Esophagus squamous epithelium (tissue), 4 donors: ENCODE measurements around the gene ZNF385B.

Experiments used
- POLR2A ChIP-seq, 4 donors: fragments of 450-650 bp; IDR thresholded peaks; one replicate each; pipeline ENCODE4 v1.6.1; 2017; ENCODE audit warnings: antibody characterized with exemption in 4 of 4, mild to moderate bottlenecking in 4 of 4, moderate library complexity in 3 of 4
- TF ChIP-seq, protein P1 (sequence below), 6 experiments: fragments of 450-650 bp in 4 of 6; fragments of 200-600 bp in 2 of 6; sonication (generic) in 2 of 6; IDR thresholded peaks; one replicate each; pipeline ENCODE4 v1.5.1; 2016 to 2019; ENCODE audit warnings: antibody characterized with exemption in 6 of 6, mild to moderate bottlenecking in 4 of 6, moderate library complexity in 4 of 6

- TF ChIP-seq, protein P1, sequence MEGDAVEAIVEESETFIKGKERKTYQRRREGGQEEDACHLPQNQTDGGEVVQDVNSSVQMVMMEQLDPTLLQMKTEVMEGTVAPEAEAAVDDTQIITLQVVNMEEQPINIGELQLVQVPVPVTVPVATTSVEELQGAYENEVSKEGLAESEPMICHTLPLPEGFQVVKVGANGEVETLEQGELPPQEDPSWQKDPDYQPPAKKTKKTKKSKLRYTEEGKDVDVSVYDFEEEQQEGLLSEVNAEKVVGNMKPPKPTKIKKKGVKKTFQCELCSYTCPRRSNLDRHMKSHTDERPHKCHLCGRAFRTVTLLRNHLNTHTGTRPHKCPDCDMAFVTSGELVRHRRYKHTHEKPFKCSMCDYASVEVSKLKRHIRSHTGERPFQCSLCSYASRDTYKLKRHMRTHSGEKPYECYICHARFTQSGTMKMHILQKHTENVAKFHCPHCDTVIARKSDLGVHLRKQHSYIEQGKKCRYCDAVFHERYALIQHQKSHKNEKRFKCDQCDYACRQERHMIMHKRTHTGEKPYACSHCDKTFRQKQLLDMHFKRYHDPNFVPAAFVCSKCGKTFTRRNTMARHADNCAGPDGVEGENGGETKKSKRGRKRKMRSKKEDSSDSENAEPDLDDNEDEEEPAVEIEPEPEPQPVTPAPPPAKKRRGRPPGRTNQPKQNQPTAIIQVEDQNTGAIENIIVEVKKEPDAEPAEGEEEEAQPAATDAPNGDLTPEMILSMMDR (IDR thresholded peaks at IDR 0.05): no peak
- TF ChIP-seq POLR2A (IDR thresholded peaks at IDR 0.05): no peak
Measured at GRCh38 chr2:179746981-179747380, 114.4 kb downstream of the ZNF385B start.
